GM10266 (cell line): ENCODE measurements around the gene GGT5.

ENCODE experiments used
- DNase-seq: peaks from one replicate; pipeline ENCODE4 v3.0.0; 2012; ENCODE audit errors: extremely low spot score
- CTCF ChIP-seq: IDR thresholded peaks from 2 replicates; pipeline ENCODE4 v1.5.1; 2012; ENCODE audit warnings: mild to moderate bottlenecking, low read depth; ENCODE audit not compliant: control insufficient read depth, insufficient read depth; ENCODE audit errors: missing control alignments

The GGT5 gene

GRCh38 chr22:24171822-24172221 lies 73.1 kb downstream of the GGT5 start:
- no peak for TF ChIP-seq CTCF
- no peak for DNase-seq

GRCh38 chr22:24170632-24171031 lies 74.2 kb downstream of the GGT5 start:
- TF ChIP-seq CTCF: no peak
- DNase-seq: no peak

- TF ChIP-seq CTCF: no peak
- no peak for DNase-seq
Observed at GRCh38 chr22:24170188-24170587, 74.7 kb downstream of the GGT5 start.
